Measurements from ENCODE around the gene LCN12. TPM values are rescaled to one million over a fixed set of nuclear protein-coding genes. Genes with fewer than 3 reads are reported as not detected.

Gene LCN12
- total RNA-seq, 1 experiment from 2014 or later: 4.2 TPM

GRCh38 chr9:136963751-136964150 lies 11.7 kb downstream of the LCN12 start:
- H3K27ac ChIP-seq (ENCODE audit: low read depth, low read length): peak overlapping the region; percentile 63; the same call in 1 of the 2 replicates
- BruUV-seq (replicated peaks): no TSS peak
- no peak overlapping the region for H2AFZ ChIP-seq (ENCODE audit: low read depth, low read length, poor library complexity, severe bottlenecking)
- POLR2A ChIA-PET: interaction anchor here (1.4 kb wide), 1 partner anchor 10 kb away, joined by 3 read pairs; no protein-coding TSS in a partner anchor
- peak overlapping the region in 1 of 2 experiments; percentile 45; a peak in 1 of 4 replicates for H3K4me3 ChIP-seq (replicated peaks in 1 of 2; ENCODE audit: low read depth in 1 of 2, low read length in 2 of 2)
- no peak; the same call in 1 of the 2 replicates for ATAC-seq
- H3K9ac ChIP-seq (ENCODE audit: low read length): peak overlapping the region; percentile 49
- RAD21 ChIA-PET (ENCODE audit: low non-redundant PET in 1 of 2, low total read pairs in 2 of 2, uncharacterized antibody in 2 of 2, unreplicated experiment in 2 of 2): no interaction called here
- H3K79me2 ChIP-seq (ENCODE audit: insufficient read depth, low read length): no peaks in the 10 kb centered on the region
- TF ChIP-seq SRF (IDR thresholded peaks at IDR 0.05; ENCODE audit: low read depth): no peak
- no peak for TF ChIP-seq ELF1 (IDR thresholded peaks at IDR 0.05; ENCODE audit: borderline replicate concordance, low read depth)
- no peak for TF ChIP-seq CBX3 (IDR thresholded peaks at IDR 0.05; ENCODE audit: low read depth)
- TF ChIP-seq REST (IDR thresholded peaks at IDR 0.05; ENCODE audit: low read depth): no peak
- TF ChIP-seq ZNF274 (IDR thresholded peaks at IDR 0.05; ENCODE audit: low read depth, low read length): no peak
- no peak for TF ChIP-seq ATF3 (IDR thresholded peaks at IDR 0.05)
- no peak for TF ChIP-seq EZH2 (IDR thresholded peaks at IDR 0.05)
- TF ChIP-seq SIN3A (IDR thresholded peaks at IDR 0.05; ENCODE audit: low read depth): no peak
- TF ChIP-seq FOSL1 (IDR thresholded peaks at IDR 0.05; ENCODE audit: low read depth): no peak
- TF ChIP-seq ZFX (IDR thresholded peaks at IDR 0.05): no peak
- TF ChIP-seq ZBTB33 (IDR thresholded peaks at IDR 0.05; ENCODE audit: extremely low read depth, insufficient replicate concordance, low read length): no peak
- no peak for TF ChIP-seq CEBPB (IDR thresholded peaks at IDR 0.05; ENCODE audit: low read depth)
- TF ChIP-seq CTCF (IDR thresholded peaks at IDR 0.05 in 2 of 3, conservative IDR thresholded peaks at IDR 0.05 in 1 of 3; ENCODE audit: borderline replicate concordance in 1 of 3, insufficient read depth in 1 of 3, low read depth in 2 of 3, low read length in 2 of 3): no peak
- TF ChIP-seq EGR1 (IDR thresholded peaks at IDR 0.05; ENCODE audit: low read depth): no peak
- TF ChIP-seq SP1 (IDR thresholded peaks at IDR 0.05; ENCODE audit: low read depth): no peak
- no peak for TF ChIP-seq EZH2phosphoT487 (IDR thresholded peaks at IDR 0.05; ENCODE audit: borderline replicate concordance)
- no peak for TF ChIP-seq RAD21 (IDR thresholded peaks at IDR 0.05; ENCODE audit: low read depth)
- TF ChIP-seq JUND (IDR thresholded peaks at IDR 0.05): no peak
- TF ChIP-seq POLR2A (IDR thresholded peaks at IDR 0.05; ENCODE audit: borderline replicate concordance, extremely low read depth, insufficient read depth, insufficient read length): no peak
- no peak for TF ChIP-seq YY1 (IDR thresholded peaks at IDR 0.05; ENCODE audit: extremely low read depth, insufficient replicate concordance, low read depth, low read length)
- CTCF ChIA-PET: interaction anchor here (1.4 to 1.6 kb wide), 3 partner anchors 14 to 16 kb away, joined by 3 to 5 read pairs (median 3); no protein-coding TSS in a partner anchor
- H3K9me2 ChIP-seq (ENCODE audit: insufficient read depth): no peaks in the 10 kb centered on the region
- intact Hi-C loops (cut with micrococcal nuclease): no loop called here
- no peaks in the 10 kb centered on the region for H3K9me3 ChIP-seq (ENCODE audit: control insufficient read depth in 1 of 2, insufficient read depth in 1 of 2, low read depth in 1 of 2, low read length in 2 of 2)
- H3K4me1 ChIP-seq (ENCODE audit: control insufficient read depth in 1 of 2, insufficient read depth in 2 of 2, low read length in 2 of 2): peaks cover 11 to 28% of the 10 kb centered on the region in 2 experiments
- H3K4me2 ChIP-seq (ENCODE audit: low read length): peak overlapping the region; percentile 88
- H3K36me3 ChIP-seq (ENCODE audit: control insufficient read depth in 1 of 2, insufficient read depth in 2 of 2, low read length in 2 of 2): no peaks in the 10 kb centered on the region
- DNase-seq (ENCODE audit: low read depth, low spot score): no peak
- H3K27me3 ChIP-seq (ENCODE audit: insufficient read depth, low read length): no peaks in the 10 kb centered on the region
- H4K20me1 ChIP-seq (ENCODE audit: insufficient read depth): no peaks in the 10 kb centered on the region
